Prostate gland (tissue), 2 donors: ENCODE measurements around the gene ALG12.

Source experiments
- POLR2A ChIP-seq: fragments of 450-650 bp; IDR thresholded peaks from one replicate; pipeline ENCODE4 v1.6.1; 2016; ENCODE audit warnings: antibody characterized with exemption, mild to moderate bottlenecking
- TF ChIP-seq, protein P1 (sequence below), 4 experiments: fragments of 200-600 bp in 2 of 4; fragments of 450-650 bp in 2 of 4; sonication (generic) in 2 of 4; IDR thresholded peaks; 1 replicate in 3 of 4; 2 replicates in 1 of 4; pipeline ENCODE4 v1.5.1; 2016 to 2019; ENCODE audit warnings: antibody characterized with exemption in 4 of 4, mild to moderate bottlenecking in 2 of 4, moderate library complexity in 2 of 4

DNA sequence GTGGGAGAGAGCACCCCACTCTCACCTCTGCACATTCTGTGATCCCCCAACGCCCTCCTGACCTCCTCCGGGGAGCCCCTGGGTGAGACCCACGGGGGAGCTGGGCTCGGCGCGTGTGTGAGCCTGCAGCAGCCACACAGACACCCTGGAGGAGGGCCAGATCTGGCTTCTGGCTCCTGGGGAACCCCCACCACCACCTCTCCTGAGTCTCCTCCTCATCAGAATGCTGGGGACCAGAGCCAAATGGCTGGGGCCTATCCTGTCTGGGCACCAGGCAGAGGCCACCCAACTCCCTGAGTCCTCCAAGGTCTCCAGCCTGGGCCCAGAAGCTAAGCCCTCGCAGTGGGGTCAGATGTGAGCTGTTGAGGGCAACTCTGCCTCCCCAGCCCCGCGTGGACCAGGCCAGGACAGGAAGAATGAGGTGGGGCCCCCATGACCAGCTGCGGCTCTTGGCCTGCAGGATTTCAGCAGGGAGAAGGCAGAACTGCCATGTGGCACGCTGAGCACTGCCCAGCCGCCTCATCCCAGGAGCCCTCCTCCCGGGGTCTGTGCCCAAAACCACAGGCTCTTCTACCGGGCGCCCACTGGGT lies 36.8 kb upstream of the ALG12 start:
- TF ChIP-seq, protein P1, sequence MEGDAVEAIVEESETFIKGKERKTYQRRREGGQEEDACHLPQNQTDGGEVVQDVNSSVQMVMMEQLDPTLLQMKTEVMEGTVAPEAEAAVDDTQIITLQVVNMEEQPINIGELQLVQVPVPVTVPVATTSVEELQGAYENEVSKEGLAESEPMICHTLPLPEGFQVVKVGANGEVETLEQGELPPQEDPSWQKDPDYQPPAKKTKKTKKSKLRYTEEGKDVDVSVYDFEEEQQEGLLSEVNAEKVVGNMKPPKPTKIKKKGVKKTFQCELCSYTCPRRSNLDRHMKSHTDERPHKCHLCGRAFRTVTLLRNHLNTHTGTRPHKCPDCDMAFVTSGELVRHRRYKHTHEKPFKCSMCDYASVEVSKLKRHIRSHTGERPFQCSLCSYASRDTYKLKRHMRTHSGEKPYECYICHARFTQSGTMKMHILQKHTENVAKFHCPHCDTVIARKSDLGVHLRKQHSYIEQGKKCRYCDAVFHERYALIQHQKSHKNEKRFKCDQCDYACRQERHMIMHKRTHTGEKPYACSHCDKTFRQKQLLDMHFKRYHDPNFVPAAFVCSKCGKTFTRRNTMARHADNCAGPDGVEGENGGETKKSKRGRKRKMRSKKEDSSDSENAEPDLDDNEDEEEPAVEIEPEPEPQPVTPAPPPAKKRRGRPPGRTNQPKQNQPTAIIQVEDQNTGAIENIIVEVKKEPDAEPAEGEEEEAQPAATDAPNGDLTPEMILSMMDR (IDR thresholded peaks at IDR 0.05) = no peak
- TF ChIP-seq POLR2A = no peak
